ENCODE measurements around the gene RTEL1. TPM values are rescaled to one million over a fixed set of nuclear protein-coding genes. Genes with fewer than 3 reads are reported as not detected.

The RTEL1 gene
- total and polyA plus RNA-seq, 2 donors (not counting 1 experiment from before 2014, with no cell fraction given), result 4.7 to 12.4 TPM

DNA sequence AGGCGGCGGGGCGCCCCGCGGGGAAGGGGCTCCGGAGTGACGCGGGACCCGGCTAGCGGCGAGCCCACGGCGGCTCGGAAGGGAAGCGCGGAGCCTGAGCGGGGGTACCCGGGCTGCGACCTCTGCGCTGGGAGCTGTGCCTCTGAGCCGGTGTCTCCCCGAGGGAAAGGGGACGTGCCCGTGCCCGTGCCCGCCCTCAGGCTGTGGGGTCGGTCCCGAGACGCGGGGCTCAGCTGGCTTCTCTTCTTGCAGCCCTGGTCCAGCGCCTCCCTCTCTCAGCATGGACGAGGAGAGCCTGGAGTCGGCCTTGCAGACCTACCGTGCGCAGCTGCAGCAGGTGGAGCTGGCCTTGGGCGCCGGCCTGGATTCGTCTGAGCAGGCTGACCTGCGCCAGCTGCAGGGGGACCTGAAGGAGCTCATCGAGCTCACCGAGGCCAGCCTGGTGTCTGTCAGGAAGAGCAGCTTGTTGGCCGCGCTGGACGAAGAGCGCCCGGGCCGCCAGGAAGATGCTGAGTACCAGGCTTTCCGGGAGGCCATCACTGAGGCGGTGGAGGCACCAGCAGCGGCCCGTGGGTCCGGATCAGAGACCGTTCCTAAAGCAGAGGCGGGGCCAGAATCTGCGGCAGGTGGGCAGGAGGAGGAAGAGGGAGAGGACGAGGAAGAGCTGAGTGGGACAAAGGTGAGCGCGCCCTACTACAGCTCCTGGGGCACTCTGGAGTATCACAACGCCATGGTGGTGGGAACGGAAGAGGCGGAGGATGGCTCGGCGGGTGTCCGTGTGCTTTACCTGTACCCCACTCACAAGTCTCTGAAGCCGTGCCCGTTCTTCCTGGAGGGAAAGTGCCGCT, 50.4 kb downstream of the RTEL1 start:
- Histone ChIP-seq H3K4me2 (ENCODE audit: extremely low read depth, insufficient read depth, low read length) (peak overlapping the region; percentile 99), H3K27ac (ENCODE audit: insufficient read depth, low read length) (peak overlapping the region; percentile 80), H3K9ac (ENCODE audit: insufficient read depth, low read length) (peak overlapping the region; percentile 91), H3K9me3 (ENCODE audit: control insufficient read depth, insufficient read depth, low read depth, low read length) (no peaks in the 10 kb centered on the region), H2AFZ (ENCODE audit: low read length) (no peak overlapping the region), H3K4me1 (ENCODE audit: control insufficient read depth, extremely low read depth, insufficient read depth, low read length) (peaks cover 9% of the 10 kb centered on the region), H3K79me2 (ENCODE audit: control insufficient read depth, insufficient read depth, low read length) (peaks cover 62% of the 10 kb centered on the region), H3K4me3 (replicated peaks in 1 of 4; ENCODE audit: control extremely low read depth in 1 of 4, insufficient read depth in 1 of 4, low read depth in 3 of 4, low read length in 4 of 4) (peak overlapping the region; percentile 64 to 89 (median 74)), H3K27me3 (ENCODE audit: control insufficient read depth, insufficient read depth, low read length) (no peaks in the 10 kb centered on the region), H4K20me1 (ENCODE audit: control insufficient read depth, extremely low read depth, insufficient read depth, low read length) (no peaks in the 10 kb centered on the region), H3K36me3 (ENCODE audit: control insufficient read depth, insufficient read depth, low read length) (peaks cover 35% of the 10 kb centered on the region)
- TF ChIP-seq EZH2 (IDR thresholded peaks at IDR 0.05; ENCODE audit: low read length, missing control alignments), result no peak
- TF ChIP-seq, protein P1, sequence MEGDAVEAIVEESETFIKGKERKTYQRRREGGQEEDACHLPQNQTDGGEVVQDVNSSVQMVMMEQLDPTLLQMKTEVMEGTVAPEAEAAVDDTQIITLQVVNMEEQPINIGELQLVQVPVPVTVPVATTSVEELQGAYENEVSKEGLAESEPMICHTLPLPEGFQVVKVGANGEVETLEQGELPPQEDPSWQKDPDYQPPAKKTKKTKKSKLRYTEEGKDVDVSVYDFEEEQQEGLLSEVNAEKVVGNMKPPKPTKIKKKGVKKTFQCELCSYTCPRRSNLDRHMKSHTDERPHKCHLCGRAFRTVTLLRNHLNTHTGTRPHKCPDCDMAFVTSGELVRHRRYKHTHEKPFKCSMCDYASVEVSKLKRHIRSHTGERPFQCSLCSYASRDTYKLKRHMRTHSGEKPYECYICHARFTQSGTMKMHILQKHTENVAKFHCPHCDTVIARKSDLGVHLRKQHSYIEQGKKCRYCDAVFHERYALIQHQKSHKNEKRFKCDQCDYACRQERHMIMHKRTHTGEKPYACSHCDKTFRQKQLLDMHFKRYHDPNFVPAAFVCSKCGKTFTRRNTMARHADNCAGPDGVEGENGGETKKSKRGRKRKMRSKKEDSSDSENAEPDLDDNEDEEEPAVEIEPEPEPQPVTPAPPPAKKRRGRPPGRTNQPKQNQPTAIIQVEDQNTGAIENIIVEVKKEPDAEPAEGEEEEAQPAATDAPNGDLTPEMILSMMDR (conservative IDR thresholded peaks at IDR 0.05 in 1 of 2, IDR thresholded peaks at IDR 0.05 in 1 of 2; ENCODE audit: low read depth in 1 of 2, low read length in 2 of 2), result no peak
- DNase-seq (ENCODE audit: low read depth in 2 of 2), result no peak

DNA sequence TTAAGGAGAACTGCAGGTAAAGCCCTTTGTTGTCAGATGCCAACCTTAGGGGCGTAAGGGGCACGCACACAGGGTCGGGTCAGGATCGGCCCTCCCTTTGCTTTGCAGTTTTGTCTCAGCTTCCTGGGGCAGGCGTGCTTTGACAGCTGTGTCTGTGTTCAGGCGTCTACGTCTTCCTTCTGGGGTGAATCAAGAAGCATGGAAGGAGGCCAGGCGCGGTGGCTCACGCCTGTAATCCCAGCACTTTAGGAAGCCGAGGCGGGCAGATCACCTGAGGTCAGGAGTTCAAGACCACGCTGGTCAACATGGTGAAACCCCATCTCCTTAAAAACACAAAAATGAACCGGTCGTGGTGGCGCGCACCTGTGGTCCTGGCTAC, 51.0 kb downstream of the RTEL1 start:
- no peaks in the 10 kb centered on the region for H3K27me3 ChIP-seq (ENCODE audit: control insufficient read depth, insufficient read depth, low read length)
- H3K36me3 ChIP-seq (ENCODE audit: control insufficient read depth, insufficient read depth, low read length), result peaks cover 32% of the 10 kb centered on the region
- H2AFZ ChIP-seq (ENCODE audit: low read length), result no peak overlapping the region
- H3K9ac ChIP-seq (ENCODE audit: insufficient read depth, low read length), result no peak overlapping the region
- H3K9me3 ChIP-seq (ENCODE audit: control insufficient read depth, insufficient read depth, low read depth, low read length), result no peaks in the 10 kb centered on the region
- peak overlapping the region; percentile 99 for H3K4me2 ChIP-seq (ENCODE audit: extremely low read depth, insufficient read depth, low read length)
- TF ChIP-seq, protein P1 (conservative IDR thresholded peaks at IDR 0.05 in 1 of 2, IDR thresholded peaks at IDR 0.05 in 1 of 2; ENCODE audit: low read depth in 1 of 2, low read length in 2 of 2), result no peak
- no peak for TF ChIP-seq EZH2 (IDR thresholded peaks at IDR 0.05; ENCODE audit: low read length, missing control alignments)
- H3K27ac ChIP-seq (ENCODE audit: insufficient read depth, low read length), result no peak overlapping the region
- H3K79me2 ChIP-seq (ENCODE audit: control insufficient read depth, insufficient read depth, low read length), result peaks cover 64% of the 10 kb centered on the region
- peaks cover 9% of the 10 kb centered on the region for H3K4me1 ChIP-seq (ENCODE audit: control insufficient read depth, extremely low read depth, insufficient read depth, low read length)
- no peaks in the 10 kb centered on the region for H4K20me1 ChIP-seq (ENCODE audit: control insufficient read depth, extremely low read depth, insufficient read depth, low read length)
- DNase-seq (ENCODE audit: low read depth in 2 of 2), result no peak
- H3K4me3 ChIP-seq (replicated peaks in 1 of 4; ENCODE audit: control extremely low read depth in 1 of 4, insufficient read depth in 1 of 4, low read depth in 3 of 4, low read length in 4 of 4), result peak overlapping the region; percentile 64 to 89 (median 74)

DNA sequence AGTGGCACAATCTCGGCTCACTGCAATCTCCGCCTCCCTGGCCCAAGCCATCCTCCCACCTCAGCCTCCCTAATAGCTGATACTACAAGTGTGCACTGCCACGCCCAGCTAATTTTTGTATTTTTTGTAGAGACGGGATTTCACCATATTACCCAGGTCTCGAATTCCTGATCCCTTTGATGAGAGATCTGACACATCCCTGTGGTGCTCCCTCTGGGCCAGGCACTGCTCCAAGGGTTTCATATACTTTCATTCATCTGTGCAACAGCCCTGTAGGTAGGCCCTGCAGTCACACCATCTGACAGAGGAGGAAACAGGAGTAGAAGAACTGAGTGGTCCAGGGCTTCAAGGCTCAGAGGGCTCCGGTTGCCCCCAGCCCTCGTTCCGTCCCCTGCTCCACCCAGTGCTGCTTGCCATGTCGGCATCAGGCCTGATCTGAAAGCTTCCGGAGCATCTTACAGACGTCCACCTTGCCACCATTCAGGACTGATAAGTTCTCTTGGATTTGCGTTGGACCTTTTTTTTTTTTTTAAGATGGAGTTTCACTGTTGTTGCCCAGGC, 53.1 kb downstream of the RTEL1 start:
- DNase-seq (ENCODE audit: low read depth in 2 of 2), result no peak
- H3K9me3 ChIP-seq (ENCODE audit: control insufficient read depth, insufficient read depth, low read depth, low read length), result no peaks in the 10 kb centered on the region
- H3K27ac ChIP-seq (ENCODE audit: insufficient read depth, low read length), result no peak overlapping the region
- no peaks in the 10 kb centered on the region for H3K27me3 ChIP-seq (ENCODE audit: control insufficient read depth, insufficient read depth, low read length)
- no peak overlapping the region for H3K4me2 ChIP-seq (ENCODE audit: extremely low read depth, insufficient read depth, low read length)
- TF ChIP-seq, protein P1 (conservative IDR thresholded peaks at IDR 0.05 in 1 of 2, IDR thresholded peaks at IDR 0.05 in 1 of 2; ENCODE audit: low read depth in 1 of 2, low read length in 2 of 2), result no peak
- TF ChIP-seq EZH2 (IDR thresholded peaks at IDR 0.05; ENCODE audit: low read length, missing control alignments), result no peak
- H3K79me2 ChIP-seq (ENCODE audit: control insufficient read depth, insufficient read depth, low read length), result peaks cover 56% of the 10 kb centered on the region
- H3K4me3 ChIP-seq (replicated peaks in 1 of 4; ENCODE audit: control extremely low read depth in 1 of 4, insufficient read depth in 1 of 4, low read depth in 3 of 4, low read length in 4 of 4), result no peak overlapping the region
- H2AFZ ChIP-seq (ENCODE audit: low read length), result no peak overlapping the region
- H3K36me3 ChIP-seq (ENCODE audit: control insufficient read depth, insufficient read depth, low read length), result peaks cover 15% of the 10 kb centered on the region
- H3K4me1 ChIP-seq (ENCODE audit: control insufficient read depth, extremely low read depth, insufficient read depth, low read length), result peaks cover 8% of the 10 kb centered on the region
- H3K9ac ChIP-seq (ENCODE audit: insufficient read depth, low read length), result no peak overlapping the region
- H4K20me1 ChIP-seq (ENCODE audit: control insufficient read depth, extremely low read depth, insufficient read depth, low read length), result no peaks in the 10 kb centered on the region

Measured in fibroblast of lung (primary cell).